Lower leg skin (tissue), 3 donors: ENCODE results near the gene DDR1.

Experiments
- POLR2A ChIP-seq, 2 donors: fragments of 450-650 bp; IDR thresholded peaks; one replicate each; pipeline ENCODE4 v1.6.1; 2016 to 2017; ENCODE audit warnings: antibody characterized with exemption in 2 of 2, mild to moderate bottlenecking in 1 of 2, moderate library complexity in 1 of 2
- TF ChIP-seq, protein P1 (sequence below), 3 donors: fragments of 450-650 bp; IDR thresholded peaks; one replicate each; pipeline ENCODE4 v1.5.1; 2016; ENCODE audit warnings: antibody characterized with exemption in 3 of 3, mild to moderate bottlenecking in 3 of 3, moderate library complexity in 2 of 3

DNA sequence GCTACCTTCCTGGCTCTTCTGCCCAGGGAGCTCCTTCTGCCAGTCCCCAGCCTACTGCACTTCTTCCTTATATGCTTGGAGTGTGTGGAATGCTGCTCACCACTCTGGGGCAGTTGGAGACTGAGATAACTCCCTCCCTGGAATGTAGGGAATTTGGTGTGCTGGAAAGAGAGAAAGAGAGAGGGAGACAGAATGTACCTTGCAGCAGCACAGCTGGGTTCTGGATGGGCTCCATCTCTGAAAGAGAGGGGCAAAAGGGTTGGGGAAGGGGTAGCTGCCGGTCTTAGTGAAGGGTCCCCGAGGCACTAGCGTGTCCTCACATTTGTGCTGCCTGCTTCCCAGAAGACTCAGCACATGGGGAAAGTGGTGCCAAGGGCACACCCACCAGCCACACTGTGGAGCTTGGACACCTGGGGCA is 40.2 kb upstream of the DDR1 start:
- TF ChIP-seq POLR2A (IDR thresholded peaks at IDR 0.05): no peak
- TF ChIP-seq, protein P1, sequence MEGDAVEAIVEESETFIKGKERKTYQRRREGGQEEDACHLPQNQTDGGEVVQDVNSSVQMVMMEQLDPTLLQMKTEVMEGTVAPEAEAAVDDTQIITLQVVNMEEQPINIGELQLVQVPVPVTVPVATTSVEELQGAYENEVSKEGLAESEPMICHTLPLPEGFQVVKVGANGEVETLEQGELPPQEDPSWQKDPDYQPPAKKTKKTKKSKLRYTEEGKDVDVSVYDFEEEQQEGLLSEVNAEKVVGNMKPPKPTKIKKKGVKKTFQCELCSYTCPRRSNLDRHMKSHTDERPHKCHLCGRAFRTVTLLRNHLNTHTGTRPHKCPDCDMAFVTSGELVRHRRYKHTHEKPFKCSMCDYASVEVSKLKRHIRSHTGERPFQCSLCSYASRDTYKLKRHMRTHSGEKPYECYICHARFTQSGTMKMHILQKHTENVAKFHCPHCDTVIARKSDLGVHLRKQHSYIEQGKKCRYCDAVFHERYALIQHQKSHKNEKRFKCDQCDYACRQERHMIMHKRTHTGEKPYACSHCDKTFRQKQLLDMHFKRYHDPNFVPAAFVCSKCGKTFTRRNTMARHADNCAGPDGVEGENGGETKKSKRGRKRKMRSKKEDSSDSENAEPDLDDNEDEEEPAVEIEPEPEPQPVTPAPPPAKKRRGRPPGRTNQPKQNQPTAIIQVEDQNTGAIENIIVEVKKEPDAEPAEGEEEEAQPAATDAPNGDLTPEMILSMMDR (IDR thresholded peaks at IDR 0.05): no peak
